Mesodermal cell (in vitro differentiated cells): Measurements from ENCODE around the gene MED4.
A peak's percentile ranks its signal among the peaks of the same experiment; 100 is the strongest.
"Not testable (repeated sequence)": the region's sequence is repeated elsewhere in the genome, so short reads cannot be mapped to it uniquely, and the experiment has no call there.

Experiments
- H3K27ac ChIP-seq: 2 replicates; pipeline ENCODE4 v1.7.0; 2013; ENCODE audit warnings: mild to moderate bottlenecking, low read depth, low read length, moderate library complexity; ENCODE audit not compliant: severe bottlenecking
- H3K36me3 ChIP-seq: 2 replicates; pipeline ENCODE4 v1.7.1; 2013; ENCODE audit warnings: mild to moderate bottlenecking, low read length, moderate library complexity; ENCODE audit not compliant: control insufficient read depth, insufficient read depth
- H3K4me1 ChIP-seq: one replicate; pipeline ENCODE4 v1.7.1; 2013; ENCODE audit warnings: mild to moderate bottlenecking, low read length; ENCODE audit not compliant: insufficient read depth, control insufficient read depth, poor library complexity, severe bottlenecking
- H3K4me3 ChIP-seq: 2 replicates; pipeline ENCODE4 v1.7.0; 2013; ENCODE audit warnings: low read length, control low read depth, mild to moderate bottlenecking; ENCODE audit not compliant: insufficient read depth, poor library complexity, severe bottlenecking; ENCODE audit errors: extremely low read depth
- H3K9me3 ChIP-seq: 2 replicates; pipeline ENCODE4 v1.7.1; 2013; ENCODE audit warnings: mild to moderate bottlenecking, low read length, moderate library complexity; ENCODE audit not compliant: control insufficient read depth
- WGBS, 2 experiments: methylation state at CpG; one replicate each; pipeline ENCODE4 v1.1.5; 2013; ENCODE audit warnings: missing lambda C conversion rate in 2 of 2; ENCODE audit not compliant: insufficient coverage in 2 of 2; 5-methylcytosine and 5-hydroxymethylcytosine counted together

The MED4 gene

GRCh38 chr13:48068036-48068435 is 26.9 kb downstream of the MED4 start:
- H3K9me3 ChIP-seq, result peaks cover 68% of the 10 kb centered on the region

GRCh38 chr13:48066310-48066989 is 28.5 kb downstream of the MED4 start:
- peaks cover 75% of the 10 kb centered on the region for H3K36me3 ChIP-seq

More at GRCh38 chr13:48068036-48068435, 26.9 kb downstream of the MED4 start:
- Histone ChIP-seq H3K4me3 (no peak overlapping the region), H3K4me1 (no peaks in the 10 kb centered on the region), H3K36me3 (peaks cover 81% of the 10 kb centered on the region), H3K27ac (no peak overlapping the region)

GRCh38 chr13:48059951-48060350 is 35.0 kb downstream of the MED4 start:
- 73 to 74% methylated on average over 5 of the region's 5 CpGs for WGBS, 2 experiments
- not testable (repeated sequence) for H3K4me1 ChIP-seq, H3K27ac ChIP-seq, H3K4me3 ChIP-seq, H3K9me3 ChIP-seq
- H3K36me3 ChIP-seq, result peaks cover 21% of the 10 kb centered on the region

More at GRCh38 chr13:48066310-48066989, 28.5 kb downstream of the MED4 start:
- peak overlapping the region; percentile 34 for H3K27ac ChIP-seq
- WGBS, 2 experiments, result 98 to 100% methylated on average over 2 to 3 of the region's 3 CpGs
- H3K4me1 ChIP-seq, result no peaks in the 10 kb centered on the region
- H3K9me3 ChIP-seq, result peaks cover 54% of the 10 kb centered on the region
- no peak overlapping the region for H3K4me3 ChIP-seq

- not testable (repeated sequence) for H3K9me3 ChIP-seq, H3K4me3 ChIP-seq, H3K4me1 ChIP-seq, H3K27ac ChIP-seq
- 89 to 96% methylated on average over 3 of the region's 6 CpGs for WGBS, 2 experiments
- peaks cover 22% of the 10 kb centered on the region for H3K36me3 ChIP-seq
Measured at GRCh38 chr13:48058536-48058935, 36.4 kb downstream of the MED4 start.

GRCh38 chr13:48055712-48056111 is 39.2 kb downstream of the MED4 start:
- Histone ChIP-seq H3K9me3 (no peaks in the 10 kb centered on the region), H3K27ac (no peak overlapping the region), H3K4me3 (no peak overlapping the region), H3K4me1 (no peaks in the 10 kb centered on the region), H3K36me3 (peaks cover 36% of the 10 kb centered on the region)
- 97 to 100% methylated on average over 3 to 4 of the region's 5 CpGs for WGBS, 2 experiments

GRCh38 chr13:48054601-48055000 is 40.3 kb downstream of the MED4 start:
- no peaks in the 10 kb centered on the region for H3K4me1 ChIP-seq
- no peak overlapping the region for H3K4me3 ChIP-seq

GRCh38 chr13:48050550-48050949 is 44.4 kb downstream of the MED4 start:
- no peaks in the 10 kb centered on the region for H3K4me1 ChIP-seq
- H3K4me3 ChIP-seq, result no peak overlapping the region
- H3K27ac ChIP-seq, result no peak overlapping the region
- H3K36me3 ChIP-seq, result peaks cover 78% of the 10 kb centered on the region
- H3K9me3 ChIP-seq, result no peaks in the 10 kb centered on the region
- WGBS, 2 experiments, result 97 to 100% methylated on average over 2 to 3 of the region's 3 CpGs

More at GRCh38 chr13:48054601-48055000, 40.3 kb downstream of the MED4 start:
- Histone ChIP-seq H3K36me3 (peaks cover 47% of the 10 kb centered on the region), H3K27ac (no peak overlapping the region), H3K9me3 (no peaks in the 10 kb centered on the region)
- WGBS, 2 experiments, result 88 to 93% methylated on average over 3 to 4 of the region's 6 CpGs

- no peak overlapping the region for H3K27ac ChIP-seq
- no peaks in the 10 kb centered on the region for H3K4me1 ChIP-seq
- H3K9me3 ChIP-seq, result peaks cover 4% of the 10 kb centered on the region
- no peak overlapping the region for H3K4me3 ChIP-seq
- H3K36me3 ChIP-seq, result peaks cover 70% of the 10 kb centered on the region
Measured at GRCh38 chr13:48043789-48044503, 51.0 kb downstream of the MED4 start.

- 94 to 100% methylated on average over 2 of the region's 2 CpGs for WGBS, 2 experiments
- no peaks in the 10 kb centered on the region for H3K4me1 ChIP-seq
- peaks cover 4% of the 10 kb centered on the region for H3K9me3 ChIP-seq
- no peak overlapping the region for H3K4me3 ChIP-seq
- H3K36me3 ChIP-seq, result peaks cover 59% of the 10 kb centered on the region
- H3K27ac ChIP-seq, result no peak overlapping the region
Measured at GRCh38 chr13:48042894-48043293, 52.0 kb downstream of the MED4 start.

GRCh38 chr13:48040896-48041295 is 54.0 kb downstream of the MED4 start:
- Histone ChIP-seq H3K36me3 (peaks cover 44% of the 10 kb centered on the region), H3K4me1 (no peaks in the 10 kb centered on the region), H3K4me3 (no peak overlapping the region), H3K27ac (no peak overlapping the region), H3K9me3 (peaks cover 4% of the 10 kb centered on the region)
- WGBS, 2 experiments, result no CpG with 5 or more reads among the region's 1 CpG

GRCh38 chr13:48040049-48040448 is 54.9 kb downstream of the MED4 start:
- no peak overlapping the region for H3K27ac ChIP-seq

More at GRCh38 chr13:48040049-48040448, 54.9 kb downstream of the MED4 start:
- Histone ChIP-seq H3K9me3 (peaks cover 4% of the 10 kb centered on the region), H3K4me1 (no peaks in the 10 kb centered on the region), H3K36me3 (peaks cover 39% of the 10 kb centered on the region), H3K4me3 (no peak overlapping the region)
